Measurements from ENCODE around the gene EYS. TPM values are rescaled to one million over a fixed set of nuclear protein-coding genes. Genes with fewer than 3 reads are reported as not detected.

Gene EYS
- total RNA-seq, 1 experiment from 2014 or later: not detected

- Mint-ChIP-seq H3K36me3 (ENCODE audit: insufficient read depth in 1 of 3, low read depth in 3 of 3) (no peaks in the 10 kb centered on the region; a peak in 1 of 7 replicates), H3K4me3 (no peak overlapping the region), H3K27me3 (ENCODE audit: low read depth) (no peaks in the 10 kb centered on the region), H3K27ac (no peak overlapping the region), H3K4me1 (no peaks in the 10 kb centered on the region), H3K9me3 (0 out of 5 replicates have a peak, but pooled peaks cover 0 to 3% of the 10 kb centered on the region in 2 experiments)
- H3K79me1 ChIP-seq (ENCODE audit: insufficient read depth, low read depth, low read length, poor library complexity, severe bottlenecking): no peaks in the 10 kb centered on the region
- H3K4me2 ChIP-seq (ENCODE audit: insufficient read depth, insufficient read length, low read length): no peak overlapping the region
- H3K9ac ChIP-seq (ENCODE audit: extremely low read depth, insufficient read length, low read length): no peak overlapping the region
- H3K23me2 ChIP-seq (ENCODE audit: insufficient read length, low read depth, low read length, poor library complexity, severe bottlenecking): no peaks in the 10 kb centered on the region
- H3K27ac ChIP-seq (ENCODE audit: insufficient read length, low read depth, low read length): no peak overlapping the region
- H4K5ac ChIP-seq (ENCODE audit: insufficient read length, low read depth, low read length): no peak overlapping the region
- no peaks in the 10 kb centered on the region for H3K9me3 ChIP-seq (ENCODE audit: control insufficient read depth, low read depth, low read length)
- no peak overlapping the region for H3K56ac ChIP-seq (ENCODE audit: insufficient read length, low read depth, low read length)
- H3K18ac ChIP-seq (ENCODE audit: insufficient read length, low read depth, low read length): no peak overlapping the region
- no peaks in the 10 kb centered on the region for H3K79me2 ChIP-seq (ENCODE audit: insufficient read depth, low read length)
- no peak overlapping the region for H2BK120ac ChIP-seq (ENCODE audit: low read depth, low read length, poor library complexity, severe bottlenecking)
- H2BK12ac ChIP-seq (ENCODE audit: insufficient read length, low read depth, low read length): no peak overlapping the region
- no peak overlapping the region for H2BK15ac ChIP-seq (ENCODE audit: low read depth, low read length)
- H4K8ac ChIP-seq (replicated peaks; ENCODE audit: insufficient read length, low read depth, low read length): no peak overlapping the region
- no peak overlapping the region for H3T11ph ChIP-seq (ENCODE audit: low read length)
- H3K4ac ChIP-seq (ENCODE audit: low read depth, low read length): no peak overlapping the region
- H2BK5ac ChIP-seq (ENCODE audit: insufficient read length, low read length): no peak overlapping the region
- H2BK20ac ChIP-seq (ENCODE audit: low read depth, low read length, poor library complexity, severe bottlenecking): no peak overlapping the region
- no peaks in the 10 kb centered on the region for H4K20me1 ChIP-seq (ENCODE audit: control insufficient read depth, insufficient read depth, insufficient read length)
- H4K91ac ChIP-seq (ENCODE audit: insufficient read length, low read depth, low read length): no peak overlapping the region
- H3K4me1 ChIP-seq (ENCODE audit: insufficient read depth, low read length): no peaks in the 10 kb centered on the region
- H3K23ac ChIP-seq (ENCODE audit: insufficient read length, low read depth, low read length): no peak overlapping the region
- H3K27me3 ChIP-seq (ENCODE audit: insufficient read depth, low read length): no peaks in the 10 kb centered on the region
- no peak overlapping the region for H3K14ac ChIP-seq (ENCODE audit: insufficient read depth, low read length)
- no CpG with 5 or more reads among the region's 1 CpG for WGBS (ENCODE audit: extremely low coverage, insufficient read length, low lambda C conversion rate)
- H2AK5ac ChIP-seq (ENCODE audit: insufficient read length, low read length): no peak overlapping the region
- no peak for TF ChIP-seq CTCF (conservative IDR thresholded peaks at IDR 0.05)
- DNase-seq: no peak
- H2AFZ ChIP-seq (ENCODE audit: low read length): no peak overlapping the region
These were observed 551.9 kb downstream of the EYS start for GRCh38 chr6:65155083-65155482.
